Measurements from ENCODE around the gene DLG2.

The DLG2 gene

GRCh38 chr11:83681906-83682610 lies 1945.1 kb downstream of the DLG2 start:
- DNase-seq: no peak

GRCh38 chr11:83681031-83681781 lies 1945.9 kb downstream of the DLG2 start:
- no peak for DNase-seq

- no peak for DNase-seq
Measured at GRCh38 chr11:83680321-83680720, 1946.8 kb downstream of the DLG2 start.

- no peak for DNase-seq
Measured at GRCh38 chr11:83678831-83679584, 1948.1 kb downstream of the DLG2 start.

GRCh38 chr11:83677730-83678129 lies 1949.4 kb downstream of the DLG2 start:
- DNase-seq: no peak

- no peak for DNase-seq
Measured at GRCh38 chr11:83676056-83676601, 1951.0 kb downstream of the DLG2 start.

- DNase-seq: no peak
Measured at GRCh38 chr11:83674102-83674896, 1952.8 kb downstream of the DLG2 start.

GRCh38 chr11:83671289-83671688 lies 1955.9 kb downstream of the DLG2 start:
- DNase-seq: no peak

- DNase-seq: no peak
Measured at GRCh38 chr11:83666149-83666548, 1961.0 kb downstream of the DLG2 start.

- DNase-seq: no peak
Measured at GRCh38 chr11:83663988-83664387, 1963.2 kb downstream of the DLG2 start.

- no peak for DNase-seq
Measured at GRCh38 chr11:83663446-83663845, 1963.7 kb downstream of the DLG2 start.

GRCh38 chr11:83662494-83662893 lies 1964.7 kb downstream of the DLG2 start:
- no peak for DNase-seq

- DNase-seq: no peak
Measured at GRCh38 chr11:83661491-83662350, 1965.4 kb downstream of the DLG2 start.

- no peak for DNase-seq
Measured at GRCh38 chr11:83659466-83659865, 1967.7 kb downstream of the DLG2 start.

GRCh38 chr11:83656796-83657330 lies 1970.3 kb downstream of the DLG2 start:
- DNase-seq: no peak

GRCh38 chr11:83655976-83656375 lies 1971.2 kb downstream of the DLG2 start:
- DNase-seq: no peak

GRCh38 chr11:83649528-83649855 lies 1977.7 kb downstream of the DLG2 start:
- no peak for DNase-seq

- DNase-seq: no peak
Measured at GRCh38 chr11:83648610-83649527, 1978.3 kb downstream of the DLG2 start.

GRCh38 chr11:83645561-83645960 lies 1981.6 kb downstream of the DLG2 start:
- no peak for DNase-seq

GRCh38 chr11:83643115-83643514 lies 1984.0 kb downstream of the DLG2 start:
- DNase-seq: no peak
